KOPT-K1 (cell line): Measurements from ENCODE around the gene TRAPPC8.
"Not testable (repeated sequence)": the region's sequence is repeated elsewhere in the genome, so short reads cannot be mapped to it uniquely, and the experiment has no call there.

ENCODE experiments used
- H3K27ac ChIP-seq: fragments of 200-600 bp; sonication (generic); 2 replicates; pipeline ENCODE4 v1.5.1; 2016; ENCODE audit warnings: antibody characterized with exemption, mild to moderate bottlenecking, low read depth, low read length; ENCODE audit not compliant: poor library complexity, severe bottlenecking
- H3K36me3 ChIP-seq: fragments of 200-600 bp; sonication (generic); 2 replicates; pipeline ENCODE4 v1.5.1; 2017; ENCODE audit warnings: antibody characterized with exemption, mild to moderate bottlenecking, low read length, moderate library complexity; ENCODE audit not compliant: insufficient read depth
- H3K9me3 ChIP-seq: fragments of 200-600 bp; sonication (generic); 2 replicates; pipeline ENCODE4 v1.5.1; 2017; ENCODE audit warnings: antibody characterized with exemption, low read length, mild to moderate bottlenecking; ENCODE audit not compliant: insufficient read depth, poor library complexity, severe bottlenecking

The TRAPPC8 gene

DNA sequence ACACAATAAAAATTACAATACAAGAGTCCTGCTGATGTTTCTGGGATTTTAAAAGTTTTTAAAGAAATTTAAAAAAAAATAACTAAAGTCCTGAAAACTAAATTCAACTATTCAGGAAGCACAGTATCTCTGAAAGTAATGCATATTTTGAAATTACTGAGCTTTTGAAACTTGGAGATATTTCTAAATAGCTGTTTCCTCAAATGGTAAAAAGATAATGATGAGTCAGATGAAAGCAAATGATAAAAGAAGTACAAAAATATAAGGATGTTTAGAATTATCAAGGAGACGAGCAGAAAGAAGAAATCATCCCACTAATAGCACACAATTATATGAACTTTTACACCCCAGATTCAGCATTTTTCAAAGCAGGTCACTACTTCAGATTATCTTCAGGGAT, 92.1 kb downstream of the TRAPPC8 start:
- Histone ChIP-seq H3K36me3 (peaks cover 91% of the 10 kb centered on the region), H3K27ac (no peak overlapping the region)

GRCh38 chr18:31840499-31840898, 102.4 kb downstream of the TRAPPC8 start:
- H3K9me3 ChIP-seq, result no peaks in the 10 kb centered on the region
- no peak overlapping the region for H3K27ac ChIP-seq
- H3K36me3 ChIP-seq, result peaks cover 81% of the 10 kb centered on the region

More for the DNA sequence above, 92.1 kb downstream of the TRAPPC8 start:
- H3K9me3 ChIP-seq, result no peaks in the 10 kb centered on the region

DNA sequence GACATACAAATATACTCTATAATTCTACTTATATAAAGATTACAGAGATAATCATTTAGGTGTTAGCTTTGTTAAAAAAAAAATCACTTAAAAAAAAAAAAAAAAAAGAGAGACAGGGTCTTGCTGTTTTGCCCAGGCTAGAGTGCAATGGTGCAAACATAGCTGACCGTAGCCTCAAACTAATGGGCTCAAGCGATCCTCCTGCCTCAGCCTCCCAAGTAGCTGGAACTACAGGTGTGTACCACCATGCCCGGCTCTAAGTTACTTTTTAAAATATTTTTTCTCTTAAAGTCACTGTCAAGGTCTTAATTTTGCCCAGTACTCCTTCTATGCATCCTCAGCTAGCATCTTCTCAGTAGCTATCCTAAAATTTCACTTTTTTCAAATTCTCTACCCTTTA, 105.0 kb downstream of the TRAPPC8 start:
- H3K9me3 ChIP-seq, result no peaks in the 10 kb centered on the region

DNA sequence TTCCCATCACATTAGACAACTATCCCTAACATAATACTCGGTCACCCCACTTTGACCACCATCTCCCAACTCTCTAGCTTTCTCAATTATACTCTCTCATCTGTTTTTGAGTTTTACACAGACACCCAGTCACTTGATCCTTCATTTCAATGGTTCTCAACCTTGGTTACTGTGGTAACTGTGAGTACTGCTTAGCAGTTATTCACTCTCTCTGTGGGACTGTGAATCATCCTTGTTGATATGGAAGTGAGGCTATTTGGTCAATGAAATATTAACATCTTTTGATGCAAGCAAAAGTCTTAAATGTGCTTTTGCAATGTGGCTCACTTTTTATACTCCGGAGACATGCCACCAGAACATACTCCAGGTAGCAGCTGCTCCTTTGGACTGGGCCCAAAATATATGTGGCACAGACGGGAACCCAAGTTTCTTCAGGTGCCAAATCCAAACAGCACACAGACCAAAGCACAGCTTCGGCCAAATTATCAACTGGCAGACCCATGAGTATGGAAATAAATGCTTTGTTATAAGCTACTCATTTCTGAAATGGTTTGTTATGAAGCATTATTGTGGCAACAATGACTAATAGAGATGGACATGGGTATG, 107.3 kb downstream of the TRAPPC8 start:
- H3K27ac ChIP-seq, result no peak overlapping the region
- H3K36me3 ChIP-seq, result peaks cover 88% of the 10 kb centered on the region
- no peaks in the 10 kb centered on the region for H3K9me3 ChIP-seq

More for the DNA sequence above, 105.0 kb downstream of the TRAPPC8 start:
- H3K36me3 ChIP-seq, result peaks cover 79% of the 10 kb centered on the region
- H3K27ac ChIP-seq, result no peak overlapping the region

DNA sequence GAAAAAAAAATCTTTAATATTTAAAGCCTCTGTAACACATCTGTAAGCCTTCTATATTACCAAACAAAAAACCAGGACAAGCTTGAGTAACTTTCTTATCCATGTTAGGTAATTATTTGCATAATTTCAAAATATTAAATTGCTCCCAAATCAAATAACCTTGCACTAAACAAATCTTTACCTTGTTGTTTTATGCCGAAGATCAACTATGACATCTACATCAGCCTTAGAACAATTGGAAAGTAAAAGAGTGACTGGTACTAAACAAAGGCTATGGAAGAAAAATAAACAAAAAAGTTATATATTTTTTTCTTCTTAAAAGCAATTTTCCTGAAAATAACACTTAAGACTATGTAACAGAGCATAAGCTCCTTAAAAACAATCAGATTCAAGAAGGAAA, 111.0 kb downstream of the TRAPPC8 start:
- Histone ChIP-seq H3K27ac (no peak overlapping the region), H3K36me3 (peaks cover 74% of the 10 kb centered on the region)

DNA sequence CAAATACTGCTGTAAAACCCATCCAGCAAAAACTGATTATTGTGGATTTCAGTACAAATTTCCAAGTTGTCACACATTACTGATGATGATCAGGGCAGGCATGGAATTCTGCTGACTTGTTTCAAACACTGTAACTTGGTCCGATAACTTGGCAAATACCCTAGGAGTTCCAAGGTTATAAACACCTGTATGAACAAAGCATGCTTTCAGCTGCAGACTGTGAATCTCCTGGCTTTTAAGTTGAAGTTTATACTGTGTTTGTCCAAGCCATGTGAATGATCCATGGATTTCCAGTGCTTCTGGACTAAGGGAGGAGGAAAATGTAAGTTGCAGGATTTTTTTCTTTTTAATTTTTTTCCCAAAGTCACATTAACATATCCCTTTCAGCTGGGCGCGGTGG, 112.2 kb downstream of the TRAPPC8 start:
- peaks cover 62% of the 10 kb centered on the region for H3K36me3 ChIP-seq
- no peaks in the 10 kb centered on the region for H3K9me3 ChIP-seq
- H3K27ac ChIP-seq, result no peak overlapping the region

More for the DNA sequence above, 111.0 kb downstream of the TRAPPC8 start:
- no peaks in the 10 kb centered on the region for H3K9me3 ChIP-seq

GRCh38 chr18:31828613-31829012, 114.3 kb downstream of the TRAPPC8 start:
- Histone ChIP-seq H3K27ac (no peak overlapping the region), H3K36me3 (peaks cover 45% of the 10 kb centered on the region)

DNA sequence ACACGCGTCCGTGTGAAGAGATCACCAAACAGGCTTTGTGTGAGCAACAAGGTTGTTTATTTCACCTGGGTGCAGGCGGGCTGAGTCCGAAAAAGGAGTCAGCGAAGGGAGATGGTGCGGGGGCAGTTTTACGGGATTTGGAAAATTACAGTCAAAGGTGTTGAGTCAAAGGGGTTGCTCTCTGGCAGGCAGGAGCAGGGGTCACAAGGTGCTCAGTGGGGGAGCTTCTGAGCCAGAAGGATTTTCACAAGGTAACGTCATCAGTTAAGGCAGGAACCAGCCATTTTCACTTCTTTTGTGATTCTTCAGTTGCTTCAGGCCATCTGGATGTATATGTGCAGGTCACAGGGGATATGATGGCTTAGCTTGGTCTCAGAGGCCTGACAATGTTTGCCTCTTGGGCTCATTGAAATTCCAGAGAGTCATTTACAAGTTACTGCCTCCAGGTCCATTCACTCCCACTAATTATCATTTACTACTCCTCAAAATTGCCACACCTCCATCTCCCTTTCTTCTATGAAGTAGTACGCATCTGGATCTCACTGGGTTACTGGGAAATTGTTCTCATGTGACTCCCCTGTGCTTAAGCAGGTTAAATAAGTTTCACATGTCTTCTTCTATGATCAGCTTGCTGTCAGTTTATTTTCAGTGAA, 116.1 kb downstream of the TRAPPC8 start:
- H3K36me3 ChIP-seq, result peaks cover 31% of the 10 kb centered on the region
- not testable (repeated sequence) for H3K27ac ChIP-seq, H3K9me3 ChIP-seq

More at GRCh38 chr18:31828613-31829012, 114.3 kb downstream of the TRAPPC8 start:
- no peaks in the 10 kb centered on the region for H3K9me3 ChIP-seq

GRCh38 chr18:31825772-31826171, 117.2 kb downstream of the TRAPPC8 start:
- H3K36me3 ChIP-seq, result peaks cover 22% of the 10 kb centered on the region
- no peaks in the 10 kb centered on the region for H3K9me3 ChIP-seq
- H3K27ac ChIP-seq, result no peak overlapping the region

DNA sequence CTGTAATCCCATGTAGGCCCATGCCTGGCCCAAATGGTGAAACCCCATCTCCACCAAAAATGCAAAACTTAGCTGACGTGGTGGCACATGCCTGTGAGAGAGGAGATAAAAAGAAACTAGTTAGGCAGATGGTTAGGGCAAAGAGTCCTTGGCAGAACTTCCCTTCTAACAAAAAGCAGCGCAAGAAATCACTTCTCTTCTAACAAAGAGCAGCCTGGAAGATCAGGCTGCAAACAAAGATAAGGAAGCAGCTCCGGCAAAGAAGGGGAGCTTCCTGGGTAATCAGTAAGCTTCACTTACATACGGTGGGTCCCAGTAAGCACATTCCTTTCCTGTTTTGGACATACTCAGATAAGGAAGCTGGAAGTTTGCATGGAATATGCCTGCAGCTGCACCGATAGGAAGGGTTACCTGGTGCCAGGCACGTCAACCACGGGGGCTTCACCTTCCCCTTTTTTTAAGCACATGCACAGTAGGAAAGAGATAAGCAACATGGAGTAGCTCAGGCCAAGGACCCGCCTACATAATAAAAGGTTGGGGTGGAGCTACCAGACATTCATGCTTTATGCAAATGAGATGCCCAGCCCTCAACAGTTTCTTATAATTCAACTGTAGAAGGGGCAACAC, 121.3 kb downstream of the TRAPPC8 start:
- Histone ChIP-seq H3K27ac (no peak overlapping the region), H3K36me3 (no peaks in the 10 kb centered on the region), H3K9me3 (no peaks in the 10 kb centered on the region)

DNA sequence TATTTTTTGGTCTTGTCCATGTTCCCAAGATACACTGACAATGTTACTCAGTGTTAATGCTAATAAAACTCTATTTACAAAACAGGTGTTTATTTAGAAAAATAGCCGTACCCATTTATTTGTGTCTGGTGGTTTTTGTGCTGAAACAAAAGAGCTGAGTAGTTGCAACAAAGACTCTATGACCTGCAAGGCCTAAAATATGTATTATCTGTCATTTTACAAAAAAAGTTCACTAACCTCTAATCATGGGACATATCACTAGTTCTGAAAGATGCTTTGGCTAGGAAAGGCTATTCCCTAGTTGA, 123.1 kb downstream of the TRAPPC8 start:
- H3K27ac ChIP-seq, result no peak overlapping the region
- H3K36me3 ChIP-seq, result no peaks in the 10 kb centered on the region
- no peaks in the 10 kb centered on the region for H3K9me3 ChIP-seq

DNA sequence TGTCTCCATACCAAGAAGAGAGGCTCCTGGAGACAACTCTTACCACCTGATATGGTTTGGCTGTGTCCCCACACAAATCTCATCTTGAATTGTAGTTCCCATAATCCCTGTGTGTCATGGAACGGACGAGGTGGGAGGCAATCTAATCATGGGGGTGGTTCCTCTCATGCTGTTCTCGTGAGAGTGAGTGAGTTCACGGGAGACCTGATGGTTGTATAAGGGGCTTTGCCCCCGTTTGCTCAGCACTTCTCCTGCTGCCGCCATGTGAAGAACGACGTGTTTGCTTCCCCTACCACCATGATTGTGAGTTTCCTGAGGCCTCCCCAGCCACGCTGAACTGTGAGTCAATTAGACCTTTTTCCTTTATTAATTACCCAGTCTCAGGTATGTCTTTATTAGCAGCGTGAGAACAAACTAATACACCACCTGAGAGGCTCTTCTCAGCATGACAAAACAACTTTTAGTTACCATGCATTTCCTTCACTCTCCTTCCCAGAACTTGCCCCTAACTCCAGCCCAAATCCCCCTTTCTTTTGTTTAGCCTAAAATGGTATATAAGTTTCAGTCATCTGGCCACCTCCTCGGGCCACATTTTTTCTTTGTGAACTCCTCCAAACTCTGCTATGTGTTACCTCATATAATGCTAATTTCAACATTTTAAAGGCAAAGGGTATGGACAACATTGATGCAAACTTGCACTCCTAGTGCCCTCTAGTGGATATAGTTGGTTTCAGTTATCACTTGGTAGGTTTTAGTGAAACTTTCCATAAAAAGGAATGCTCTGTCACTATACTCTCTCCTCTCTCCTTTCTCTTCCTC, 123.6 kb downstream of the TRAPPC8 start:
- Histone ChIP-seq H3K9me3 (no peaks in the 10 kb centered on the region), H3K27ac (no peak overlapping the region), H3K36me3 (no peaks in the 10 kb centered on the region)

DNA sequence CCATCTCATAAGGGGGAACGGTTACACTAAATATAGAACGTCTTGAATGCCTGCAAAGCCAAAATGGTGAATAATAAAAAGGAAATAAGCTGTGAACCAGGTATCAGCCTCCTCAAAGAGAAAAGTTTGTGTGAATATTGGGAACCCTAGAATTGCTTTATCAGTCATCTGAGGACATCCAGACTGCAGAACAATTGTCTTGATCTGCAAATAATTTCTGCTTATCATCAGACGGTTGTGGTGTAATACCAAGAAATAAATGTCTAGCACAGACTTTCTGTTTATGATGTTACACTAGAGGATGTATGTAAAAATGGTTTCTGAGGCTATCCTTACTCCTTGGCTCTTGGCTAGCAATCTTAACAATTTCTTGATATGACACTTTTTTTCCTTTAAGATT, 128.8 kb downstream of the TRAPPC8 start:
- Histone ChIP-seq H3K36me3 (no peaks in the 10 kb centered on the region), H3K9me3 (no peaks in the 10 kb centered on the region), H3K27ac (no peak overlapping the region)

DNA sequence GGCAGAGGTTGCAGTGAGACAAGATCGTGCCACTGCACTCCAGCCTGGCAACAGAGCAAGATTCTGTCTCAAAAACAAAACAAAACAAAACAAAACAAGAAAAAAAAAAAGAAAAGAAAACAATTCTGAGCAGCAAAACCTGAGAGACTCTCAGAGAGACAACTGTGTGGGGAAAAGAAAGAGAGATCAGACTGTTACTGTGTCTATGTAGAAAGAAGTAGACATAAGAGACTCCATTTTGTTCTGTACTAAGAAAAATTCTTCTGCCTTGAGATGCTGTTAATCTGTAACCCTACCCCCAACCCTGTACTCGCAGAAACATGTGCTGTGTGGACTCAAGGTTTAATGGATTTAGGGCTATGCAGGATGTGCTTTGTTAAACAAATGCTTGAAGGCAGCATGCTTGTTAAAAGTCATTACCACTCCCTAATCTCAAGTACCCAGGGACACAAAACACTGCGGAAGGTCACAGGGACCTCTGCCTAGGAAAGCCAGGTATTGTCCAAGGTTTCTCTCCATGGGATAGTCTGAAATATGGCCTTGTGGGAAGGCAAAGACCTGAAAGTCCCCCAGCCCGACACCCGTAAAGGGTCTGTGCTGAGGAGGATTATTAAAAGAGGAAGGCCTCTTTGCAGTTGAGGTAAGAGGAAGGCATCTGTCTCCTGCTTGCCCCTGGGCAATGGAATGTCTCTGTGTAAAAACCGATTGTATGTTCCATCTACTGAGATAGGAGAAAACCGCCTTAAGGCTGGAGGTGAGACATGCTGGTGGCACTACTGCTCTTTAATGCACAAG, 132.4 kb downstream of the TRAPPC8 start:
- not testable (repeated sequence) for H3K9me3 ChIP-seq, H3K27ac ChIP-seq, H3K36me3 ChIP-seq

DNA sequence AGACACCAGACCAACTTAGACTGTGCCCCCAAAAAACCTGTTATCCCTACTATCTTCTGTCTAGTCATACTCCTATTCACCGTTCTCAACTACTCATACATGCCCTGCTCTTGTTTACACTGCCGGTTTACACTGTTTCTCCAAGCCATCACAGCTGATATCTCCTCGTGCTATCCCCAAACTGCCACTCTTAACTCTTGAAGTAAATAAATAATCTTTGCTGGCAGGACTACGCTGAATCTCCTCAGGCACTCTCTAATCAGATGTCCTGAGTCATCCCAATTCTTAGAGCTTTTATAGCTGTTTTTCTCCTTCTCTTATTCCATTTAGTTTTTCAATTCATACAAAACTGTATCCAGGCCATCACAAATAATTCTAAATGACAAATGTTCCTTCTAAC, 133.9 kb downstream of the TRAPPC8 start:
- not testable (repeated sequence) for H3K36me3 ChIP-seq, H3K9me3 ChIP-seq, H3K27ac ChIP-seq
